ENCODE results near the gene SLC38A4.

The SLC38A4 gene

GRCh38 chr12:46811185-46811584 lies 14.6 kb downstream of the SLC38A4 start:
- DNase-seq, result no peak

- DNase-seq, result no peak
Measured at GRCh38 chr12:46808955-46809697, 16.7 kb downstream of the SLC38A4 start.

- no peak for DNase-seq
Measured at GRCh38 chr12:46808317-46808716, 17.5 kb downstream of the SLC38A4 start.

- no peak for DNase-seq
Measured at GRCh38 chr12:46804054-46804453, 21.7 kb downstream of the SLC38A4 start.

- no peak for DNase-seq
Measured at GRCh38 chr12:46803517-46803916, 22.3 kb downstream of the SLC38A4 start.

GRCh38 chr12:46801293-46801692 lies 24.5 kb downstream of the SLC38A4 start:
- DNase-seq, result no peak

- DNase-seq, result no peak
Measured at GRCh38 chr12:46800160-46800559, 25.6 kb downstream of the SLC38A4 start.

- DNase-seq, result no peak
Measured at GRCh38 chr12:46798648-46799047, 27.1 kb downstream of the SLC38A4 start.

- no peak for DNase-seq
Measured at GRCh38 chr12:46798056-46798455, 27.7 kb downstream of the SLC38A4 start.

GRCh38 chr12:46795988-46796387 lies 29.8 kb downstream of the SLC38A4 start:
- DNase-seq, result no peak

GRCh38 chr12:46794593-46795190 lies 31.1 kb downstream of the SLC38A4 start:
- no peak for DNase-seq

- no peak for DNase-seq
Measured at GRCh38 chr12:46792925-46793324, 32.9 kb downstream of the SLC38A4 start.

- no peak for DNase-seq
Measured at GRCh38 chr12:46790066-46790465, 35.7 kb downstream of the SLC38A4 start.

- DNase-seq, result no peak
Measured at GRCh38 chr12:46788072-46788887, 37.5 kb downstream of the SLC38A4 start.

GRCh38 chr12:46787496-46788055 lies 38.2 kb downstream of the SLC38A4 start:
- no peak for DNase-seq

GRCh38 chr12:46786774-46787173 lies 39.0 kb downstream of the SLC38A4 start:
- DNase-seq, result no peak

GRCh38 chr12:46785382-46785781 lies 40.4 kb downstream of the SLC38A4 start:
- DNase-seq, result no peak

GRCh38 chr12:46783871-46784270 lies 41.9 kb downstream of the SLC38A4 start:
- no peak for DNase-seq

- DNase-seq, result no peak
Measured at GRCh38 chr12:46779879-46780278, 45.9 kb downstream of the SLC38A4 start.

GRCh38 chr12:46779063-46779462 lies 46.7 kb downstream of the SLC38A4 start:
- no peak for DNase-seq

GRCh38 chr12:46778415-46778814 lies 47.4 kb downstream of the SLC38A4 start:
- no peak for DNase-seq

GRCh38 chr12:46777587-46777986 lies 48.2 kb downstream of the SLC38A4 start:
- no peak for DNase-seq

GRCh38 chr12:46775796-46776195 lies 50.0 kb downstream of the SLC38A4 start:
- no peak for DNase-seq

GRCh38 chr12:46774322-46774633 lies 51.5 kb downstream of the SLC38A4 start:
- no peak for DNase-seq
